CD4-positive, alpha-beta T cell treated with Interleukin-2 at 100 ng/mL for 4 hours (primary cell): ENCODE measurements around the gene OSBPL8.

Experiments used
- DNase-seq: peaks from one replicate; pipeline ENCODE4 v3.0.0-alpha.2; 2020; ENCODE audit warnings: low spot score

Gene OSBPL8

GRCh38 chr12:76303365-76303764 is 256.2 kb downstream of the OSBPL8 start:
- no peak for DNase-seq
